ENCODE results near the gene BRMS1. TPM values are rescaled to one million over a fixed set of nuclear protein-coding genes. Genes with fewer than 3 reads are reported as not detected.

BRMS1 gene
- total and polyA plus RNA-seq, 2 experiments from 2014 or later = 46.2 to 65.9 TPM

- in situ Hi-C loops (cut with MboI) = no loop called here
- DNase-seq = peak; percentile 64
Observed at GRCh38 chr11:66315498-66315885, 29.4 kb downstream of the BRMS1 start.

GRCh38 chr11:66314561-66315497 lies 30.1 kb downstream of the BRMS1 start:
- Histone ChIP-seq H3K4me3 (peak overlapping the region; percentile 87), H3K79me2 (ENCODE audit: insufficient read depth) (peaks cover 32% of the 10 kb centered on the region), H3K9me3 (ENCODE audit: low read depth) (no peaks in the 10 kb centered on the region), H3K27ac (peak overlapping the region; percentile 94), H3K4me1 (ENCODE audit: insufficient read depth) (peaks cover 23% of the 10 kb centered on the region), H4K20me1 (ENCODE audit: insufficient read depth) (no peaks in the 10 kb centered on the region), H3F3A (ENCODE audit: insufficient read depth) (peaks cover 22% of the 10 kb centered on the region), H3K27me3 (replicated peaks; ENCODE audit: insufficient read depth) (no peaks in the 10 kb centered on the region), H3K36me3 (ENCODE audit: low read depth) (no peaks in the 10 kb centered on the region), H3K4me2 (ENCODE audit: unreplicated experiment) (peak overlapping the region; percentile 97), H2AFZ (no peak overlapping the region), H3K9me2 (ENCODE audit: insufficient read depth) (no peaks in the 10 kb centered on the region), H3K9ac (peak overlapping the region; percentile 94)
- no peak for TF ChIP-seq EZH2 (IDR thresholded peaks at IDR 0.05; ENCODE audit: insufficient read depth, poor library complexity, severe bottlenecking)
- in situ Hi-C loops (cut with MboI) = no loop called here
- DNase-seq = peak; percentile 26
- 6 to 8% methylated on average over 17 of the region's 17 CpGs for WGBS, 2 experiments (ENCODE audit: low coverage in 1 of 2, low lambda C conversion rate in 2 of 2, missing lambda C conversion rate in 2 of 2)

More at GRCh38 chr11:66315498-66315885, 29.4 kb downstream of the BRMS1 start:
- Histone ChIP-seq H3K27ac (peak overlapping the region; percentile 94), H3K9me2 (ENCODE audit: insufficient read depth) (no peaks in the 10 kb centered on the region), H3K4me1 (ENCODE audit: insufficient read depth) (peaks cover 23% of the 10 kb centered on the region), H3K27me3 (replicated peaks; ENCODE audit: insufficient read depth) (no peaks in the 10 kb centered on the region), H3K9ac (peak overlapping the region; percentile 94), H3K79me2 (ENCODE audit: insufficient read depth) (peaks cover 32% of the 10 kb centered on the region), H3K9me3 (ENCODE audit: low read depth) (no peaks in the 10 kb centered on the region), H3K4me3 (peak overlapping the region; percentile 87), H3K36me3 (ENCODE audit: low read depth) (no peaks in the 10 kb centered on the region), H4K20me1 (ENCODE audit: insufficient read depth) (no peaks in the 10 kb centered on the region), H3K4me2 (ENCODE audit: unreplicated experiment) (peak overlapping the region; percentile 97), H2AFZ (no peak overlapping the region), H3F3A (ENCODE audit: insufficient read depth) (peaks cover 20% of the 10 kb centered on the region)
- 6 to 9% methylated on average over 12 to 13 of the region's 14 CpGs for WGBS, 2 experiments (ENCODE audit: low coverage in 1 of 2, low lambda C conversion rate in 2 of 2, missing lambda C conversion rate in 2 of 2)
- no peak for TF ChIP-seq EZH2 (IDR thresholded peaks at IDR 0.05; ENCODE audit: insufficient read depth, poor library complexity, severe bottlenecking)
- no peak for TF ChIP-seq EZH2phosphoT487 (IDR thresholded peaks at IDR 0.05; ENCODE audit: insufficient read depth, low read depth)

DNA sequence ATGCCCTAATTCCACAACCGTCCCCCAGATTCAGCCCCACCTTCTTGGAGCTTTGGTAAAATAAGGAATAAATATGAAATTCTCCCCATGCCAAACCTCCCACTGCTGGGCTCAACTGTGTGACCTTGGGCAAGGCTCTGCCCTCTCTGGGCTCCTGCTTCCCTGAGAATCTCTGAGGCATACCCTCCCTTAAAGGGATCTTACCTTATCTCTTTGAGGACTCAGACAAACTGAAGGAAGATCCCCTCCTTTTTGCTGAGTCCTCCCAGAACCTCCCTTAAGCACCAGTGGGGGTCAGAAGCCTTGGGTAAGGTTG lies 30.8 kb downstream of the BRMS1 start:
- WGBS, 2 experiments (ENCODE audit: low coverage in 1 of 2, low lambda C conversion rate in 2 of 2, missing lambda C conversion rate in 2 of 2) = 0% methylated on average over 1 of the region's 1 CpG
- Histone ChIP-seq H3K9me2 (ENCODE audit: insufficient read depth) (no peaks in the 10 kb centered on the region), H3K9me3 (ENCODE audit: low read depth) (no peaks in the 10 kb centered on the region), H3K27me3 (replicated peaks; ENCODE audit: insufficient read depth) (no peaks in the 10 kb centered on the region), H3K4me3 (peak overlapping the region; percentile 87), H3K27ac (peak overlapping the region; percentile 94), H3F3A (ENCODE audit: insufficient read depth) (peaks cover 21% of the 10 kb centered on the region), H3K4me2 (ENCODE audit: unreplicated experiment) (peak overlapping the region; percentile 97), H3K9ac (peak overlapping the region; percentile 94), H3K36me3 (ENCODE audit: low read depth) (no peaks in the 10 kb centered on the region), H2AFZ (no peak overlapping the region), H4K20me1 (ENCODE audit: insufficient read depth) (no peaks in the 10 kb centered on the region), H3K4me1 (ENCODE audit: insufficient read depth) (peaks cover 21% of the 10 kb centered on the region), H3K79me2 (ENCODE audit: insufficient read depth) (peaks cover 32% of the 10 kb centered on the region)
- TF ChIP-seq EZH2 (IDR thresholded peaks at IDR 0.05; ENCODE audit: insufficient read depth, poor library complexity, severe bottlenecking) = no peak
- TF ChIP-seq EZH2phosphoT487 (IDR thresholded peaks at IDR 0.05; ENCODE audit: insufficient read depth, low read depth) = no peak
- in situ Hi-C loops (cut with MboI) = no loop called here
- peak; percentile 31 for DNase-seq

GRCh38 chr11:66313321-66314185 lies 31.4 kb downstream of the BRMS1 start:
- Histone ChIP-seq H3K4me3 (peak overlapping the region; percentile 87), H3K9ac (peak overlapping the region; percentile 94), H3K27me3 (replicated peaks; ENCODE audit: insufficient read depth) (no peaks in the 10 kb centered on the region), H3K4me2 (ENCODE audit: unreplicated experiment) (peak overlapping the region; percentile 97), H4K20me1 (ENCODE audit: insufficient read depth) (no peaks in the 10 kb centered on the region), H3K9me2 (ENCODE audit: insufficient read depth) (no peaks in the 10 kb centered on the region), H3K27ac (peak overlapping the region; percentile 94), H3K9me3 (ENCODE audit: low read depth) (no peaks in the 10 kb centered on the region), H3K36me3 (ENCODE audit: low read depth) (no peaks in the 10 kb centered on the region), H3F3A (ENCODE audit: insufficient read depth) (peaks cover 15% of the 10 kb centered on the region), H3K79me2 (ENCODE audit: insufficient read depth) (peaks cover 32% of the 10 kb centered on the region), H2AFZ (no peak overlapping the region), H3K4me1 (ENCODE audit: insufficient read depth) (peaks cover 16% of the 10 kb centered on the region)
- 1% methylated on average over 23 to 38 of the region's 38 CpGs for WGBS, 2 experiments (ENCODE audit: low coverage in 1 of 2, low lambda C conversion rate in 2 of 2, missing lambda C conversion rate in 2 of 2)
- in situ Hi-C loops (cut with MboI) = no loop called here
- TF ChIP-seq EZH2phosphoT487 (IDR thresholded peaks at IDR 0.05; ENCODE audit: insufficient read depth, low read depth) = no peak
- DNase-seq = peak; percentile 69
